Liver (tissue), 9 donors: ENCODE results near the gene FRMD5. TPM values are rescaled to one million over a fixed set of nuclear protein-coding genes. Genes with fewer than 3 reads are reported as not detected.
"Not testable (repeated sequence)": the region's sequence is repeated elsewhere in the genome, so short reads cannot be mapped to it uniquely, and the experiment has no call there.

ENCODE experiments used
- DNase-seq: peaks from one replicate; pipeline ENCODE4 v3.0.0-alpha.2; 2017; ENCODE audit warnings: low spot score
- H3K27ac ChIP-seq, 2 donors: one replicate each; pipeline ENCODE4 v1.7.0; 2013; ENCODE audit warnings: inconsistent platforms in 2 of 2, low read length in 2 of 2, control low read depth in 1 of 2, low read depth in 1 of 2, mild to moderate bottlenecking in 1 of 2
- H3K27me3 ChIP-seq, 4 donors: one replicate each; pipeline versions ENCODE4 v1.6.1 to v1.7.0; 2013; ENCODE audit warnings: low read length in 3 of 4, inconsistent platforms in 1 of 4, mild to moderate bottlenecking in 1 of 4, moderate library complexity in 1 of 4; ENCODE audit not compliant: control insufficient read depth in 4 of 4, insufficient read depth in 4 of 4
- H3K36me3 ChIP-seq, 4 donors: one replicate each; pipeline versions ENCODE4 v1.6.1 to v1.7.0; 2013; ENCODE audit warnings: low read length in 3 of 4, mild to moderate bottlenecking in 3 of 4, low read depth in 1 of 4, moderate library complexity in 1 of 4; ENCODE audit not compliant: control insufficient read depth in 4 of 4, insufficient read depth in 3 of 4
- H3K4me1 ChIP-seq, 4 donors: one replicate each; pipeline versions ENCODE4 v1.6.1 to v1.7.0; 2013; ENCODE audit warnings: low read length in 3 of 4, mild to moderate bottlenecking in 3 of 4, moderate library complexity in 1 of 4; ENCODE audit not compliant: control insufficient read depth in 4 of 4, insufficient read depth in 4 of 4
- H3K4me3 ChIP-seq, 3 donors: one replicate each; pipeline versions ENCODE4 v1.6.1 to v1.7.0; 2013; ENCODE audit warnings: low read length in 3 of 3, control low read depth in 1 of 3, low read depth in 1 of 3, mild to moderate bottlenecking in 1 of 3
- H3K9ac ChIP-seq, 2 donors: one replicate each; pipeline ENCODE4 v1.7.0; 2013; ENCODE audit warnings: low read length in 2 of 2, mild to moderate bottlenecking in 2 of 2, moderate library complexity in 2 of 2, control low read depth in 1 of 2, low read depth in 1 of 2
- H3K9me3 ChIP-seq, 4 donors: one replicate each; pipeline versions ENCODE4 v1.6.1 to v1.7.0; 2013; ENCODE audit warnings: low read length in 3 of 4; ENCODE audit not compliant: control insufficient read depth in 4 of 4
- ATF3 ChIP-seq: IDR thresholded peaks from 2 replicates; pipeline ENCODE4 v1.6.1; 2016; ENCODE audit warnings: antibody characterized with exemption
- CTCF ChIP-seq: fragments of 150-350 bp; IDR thresholded peaks from 2 replicates; pipeline ENCODE4 v1.5.1; 2017; ENCODE audit warnings: improper control_type of control experiment, low read depth, low read length; ENCODE audit not compliant: missing input control
- EGR1 ChIP-seq, 2 donors: IDR thresholded peaks; 2 replicates each; pipeline ENCODE4 v1.6.1; 2016 to 2018; ENCODE audit warnings: antibody characterized with exemption in 2 of 2, low read depth in 2 of 2
- FOXA1 ChIP-seq: IDR thresholded peaks from 2 replicates; pipeline ENCODE4 v1.6.1; 2016; ENCODE audit warnings: antibody characterized with exemption
- FOXA2 ChIP-seq: IDR thresholded peaks from 2 replicates; pipeline ENCODE4 v1.6.1; 2016; ENCODE audit warnings: antibody characterized with exemption
- GABPA ChIP-seq, 2 donors: IDR thresholded peaks in 1 of 2; conservative IDR thresholded peaks in 1 of 2; 2 replicates each; pipeline ENCODE4 v1.6.1; 2016; ENCODE audit warnings: antibody characterized with exemption in 2 of 2, mild to moderate bottlenecking in 1 of 2, moderate library complexity in 1 of 2
- HNF4A ChIP-seq, 2 donors: conservative IDR thresholded peaks; 2 replicates each; pipeline ENCODE4 v1.6.1; 2016; ENCODE audit warnings: antibody characterized with exemption in 2 of 2, mild to moderate bottlenecking in 2 of 2
- HNF4G ChIP-seq: IDR thresholded peaks from 2 replicates; pipeline ENCODE4 v1.6.1; 2016; ENCODE audit warnings: antibody characterized with exemption
- JUND ChIP-seq, 2 donors: IDR thresholded peaks; 2 replicates each; pipeline ENCODE4 v1.6.1; 2016; ENCODE audit warnings: antibody characterized with exemption in 2 of 2
- MAX ChIP-seq: IDR thresholded peaks from 2 replicates; pipeline ENCODE4 v1.6.1; 2016; ENCODE audit warnings: antibody characterized with exemption
- NR2F2 ChIP-seq: IDR thresholded peaks from 2 replicates; pipeline ENCODE4 v1.6.1; 2016; ENCODE audit warnings: antibody characterized with exemption
- RAD21 ChIP-seq, 2 donors: IDR thresholded peaks; 2 replicates each; pipeline ENCODE4 v1.6.1; 2016; ENCODE audit warnings: antibody characterized with exemption in 2 of 2, mild to moderate bottlenecking in 2 of 2
- RXRA ChIP-seq, 2 donors: IDR thresholded peaks; 2 replicates each; pipeline ENCODE4 v1.6.1; 2017 to 2018; ENCODE audit warnings: antibody characterized with exemption in 2 of 2, mild to moderate bottlenecking in 1 of 2
- SP1 ChIP-seq: IDR thresholded peaks from 2 replicates; pipeline ENCODE4 v1.6.1; 2018; ENCODE audit warnings: antibody characterized with exemption, mild to moderate bottlenecking
- TAF1 ChIP-seq: conservative IDR thresholded peaks from 2 replicates; pipeline ENCODE4 v1.6.1; 2016; ENCODE audit warnings: antibody characterized with exemption, mild to moderate bottlenecking
- YY1 ChIP-seq: IDR thresholded peaks from 2 replicates; pipeline ENCODE4 v1.6.1; 2016; ENCODE audit warnings: antibody characterized with exemption, mild to moderate bottlenecking
- ZBTB33 ChIP-seq: IDR thresholded peaks from 2 replicates; pipeline ENCODE4 v1.6.1; 2016; ENCODE audit warnings: antibody characterized with exemption
- WGBS: extraction: QIAGEN DNeasy Blood & Tissue Kit; methylation state at CpG from one replicate; pipeline ENCODE4 v1.1.7; 2013; 5-methylcytosine and 5-hydroxymethylcytosine counted together
- polyA plus RNA-seq, 2 donors: library from polyadenylated mRNA; stranded (reverse) in 1 of 2; unstranded in 1 of 2; fragments of 200-250 nt in 1 of 2; fragments of >200 nt in 1 of 2; fragmentation: Nextera tagmentation in 1 of 2; extraction: Ambion mirVana in 1 of 2; gene quantifications; one replicate each; pipeline versions ENCODE4 v1.2.1 to v1.2.3, GENCODE V29; 2013 to 2015
- total RNA-seq, 2 donors: library from RNA; depleted of rRNA; stranded (reverse); fragments of >200 nt; gene quantifications; one replicate each; pipeline ENCODE4 v1.2.3, GENCODE V29; 2014
- TF ChIP-seq, protein P1 (sequence below): IDR thresholded peaks from 2 replicates; pipeline ENCODE4 v1.6.1; 2016; ENCODE audit warnings: antibody characterized with exemption, mild to moderate bottlenecking
- donor health status: healthy.
- donor health status: healthy.
- donor health status: healthy.
- donor health status: healthy.
- donor health status: healthy.

Gene FRMD5
- total and polyA plus RNA-seq, 4 donors = 0.01 to 0.25 TPM; not detected in 2

GRCh38 chr15:43845421-43845820 is 349.6 kb downstream of the FRMD5 start:
- Histone ChIP-seq H3K9ac (no peak overlapping the region), H3K36me3 (no peaks in the 10 kb centered on the region), H3K27me3 (no peaks in the 10 kb centered on the region), H3K27ac (no peak overlapping the region), H3K4me3 (no peak overlapping the region), H3K4me1 (no peaks in the 10 kb centered on the region), H3K9me3 (no peaks in the 10 kb centered on the region)
- TF ChIP-seq EGR1 (IDR thresholded peaks at IDR 0.05; ENCODE audit: low read depth in 2 of 2) = no peak
- no peak for TF ChIP-seq FOXA2
- TF ChIP-seq GABPA (IDR thresholded peaks at IDR 0.05 in 1 of 2, conservative IDR thresholded peaks at IDR 0.05 in 1 of 2) = no peak
- no peak for TF ChIP-seq HNF4A (conservative IDR thresholded peaks at IDR 0.05)
- no peak for TF ChIP-seq TAF1
- TF ChIP-seq, protein P1, sequence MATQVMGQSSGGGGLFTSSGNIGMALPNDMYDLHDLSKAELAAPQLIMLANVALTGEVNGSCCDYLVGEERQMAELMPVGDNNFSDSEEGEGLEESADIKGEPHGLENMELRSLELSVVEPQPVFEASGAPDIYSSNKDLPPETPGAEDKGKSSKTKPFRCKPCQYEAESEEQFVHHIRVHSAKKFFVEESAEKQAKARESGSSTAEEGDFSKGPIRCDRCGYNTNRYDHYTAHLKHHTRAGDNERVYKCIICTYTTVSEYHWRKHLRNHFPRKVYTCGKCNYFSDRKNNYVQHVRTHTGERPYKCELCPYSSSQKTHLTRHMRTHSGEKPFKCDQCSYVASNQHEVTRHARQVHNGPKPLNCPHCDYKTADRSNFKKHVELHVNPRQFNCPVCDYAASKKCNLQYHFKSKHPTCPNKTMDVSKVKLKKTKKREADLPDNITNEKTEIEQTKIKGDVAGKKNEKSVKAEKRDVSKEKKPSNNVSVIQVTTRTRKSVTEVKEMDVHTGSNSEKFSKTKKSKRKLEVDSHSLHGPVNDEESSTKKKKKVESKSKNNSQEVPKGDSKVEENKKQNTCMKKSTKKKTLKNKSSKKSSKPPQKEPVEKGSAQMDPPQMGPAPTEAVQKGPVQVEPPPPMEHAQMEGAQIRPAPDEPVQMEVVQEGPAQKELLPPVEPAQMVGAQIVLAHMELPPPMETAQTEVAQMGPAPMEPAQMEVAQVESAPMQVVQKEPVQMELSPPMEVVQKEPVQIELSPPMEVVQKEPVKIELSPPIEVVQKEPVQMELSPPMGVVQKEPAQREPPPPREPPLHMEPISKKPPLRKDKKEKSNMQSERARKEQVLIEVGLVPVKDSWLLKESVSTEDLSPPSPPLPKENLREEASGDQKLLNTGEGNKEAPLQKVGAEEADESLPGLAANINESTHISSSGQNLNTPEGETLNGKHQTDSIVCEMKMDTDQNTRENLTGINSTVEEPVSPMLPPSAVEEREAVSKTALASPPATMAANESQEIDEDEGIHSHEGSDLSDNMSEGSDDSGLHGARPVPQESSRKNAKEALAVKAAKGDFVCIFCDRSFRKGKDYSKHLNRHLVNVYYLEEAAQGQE = no peak
- no peak for TF ChIP-seq RAD21 (IDR thresholded peaks at IDR 0.05)
- no peak for TF ChIP-seq NR2F2
- no peak for TF ChIP-seq ZBTB33
- no peak for TF ChIP-seq MAX
- no peak for TF ChIP-seq JUND (IDR thresholded peaks at IDR 0.05)
- TF ChIP-seq HNF4G = no peak
- no peak for TF ChIP-seq CTCF
- TF ChIP-seq YY1 = no peak
- no peak for TF ChIP-seq FOXA1
- TF ChIP-seq RXRA (IDR thresholded peaks at IDR 0.05) = no peak
- TF ChIP-seq SP1 = no peak
- TF ChIP-seq ATF3 = no peak
- DNase-seq = no peak

GRCh38 chr15:43832485-43832884 is 362.6 kb downstream of the FRMD5 start:
- WGBS = 93% methylated on average over 6 of the region's 6 CpGs
- not testable (repeated sequence) for H3K36me3 ChIP-seq, H3K4me3 ChIP-seq, DNase-seq, H3K9ac ChIP-seq, H3K4me1 ChIP-seq, H3K27ac ChIP-seq, H3K27me3 ChIP-seq, H3K9me3 ChIP-seq

DNA sequence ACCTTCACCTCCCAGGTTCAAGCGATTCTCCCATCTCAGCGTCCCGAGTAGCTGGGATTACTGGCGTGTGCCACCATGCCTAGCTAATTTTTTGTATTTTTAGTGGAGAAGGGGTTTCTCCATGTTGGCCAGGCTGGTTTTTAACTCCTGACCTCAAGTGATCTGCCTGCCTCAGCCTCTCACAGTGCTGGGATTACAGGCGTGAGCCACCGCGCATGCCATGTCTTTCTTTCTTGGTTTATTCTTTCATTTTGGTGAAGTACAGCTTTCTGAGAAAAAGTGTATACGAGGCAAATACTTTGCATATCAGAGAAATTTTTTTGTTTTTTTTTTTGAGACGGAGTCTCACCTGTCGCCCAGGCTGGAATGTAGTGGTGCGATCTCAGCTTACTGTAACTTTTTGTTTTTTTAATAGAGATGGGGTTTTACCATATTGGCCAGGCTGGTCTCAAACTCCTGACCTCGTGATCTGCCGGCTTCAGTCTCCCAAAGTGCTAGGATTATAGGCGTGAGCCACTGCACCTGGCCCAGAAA is 363.5 kb downstream of the FRMD5 start:
- H3K9me3 ChIP-seq, H3K4me3 ChIP-seq, H3K27ac ChIP-seq, H3K36me3 ChIP-seq, H3K9ac ChIP-seq, H3K27me3 ChIP-seq, DNase-seq, H3K4me1 ChIP-seq: not testable (repeated sequence)
- WGBS = 96% methylated on average over 14 of the region's 14 CpGs

- not testable (repeated sequence) for H3K4me3 ChIP-seq, H3K4me1 ChIP-seq, H3K27ac ChIP-seq, H3K9ac ChIP-seq, H3K27me3 ChIP-seq, H3K36me3 ChIP-seq, H3K9me3 ChIP-seq, DNase-seq
- WGBS = 97% methylated on average over 9 of the region's 9 CpGs
Measured at GRCh38 chr15:43830691-43831275, 364.3 kb downstream of the FRMD5 start.
